GM10248 (cell line): ENCODE measurements around the gene F11R.
"Not testable (repeated sequence)": the region's sequence is repeated elsewhere in the genome, so short reads cannot be mapped to it uniquely, and the experiment has no call there.

Source experiments
- CTCF ChIA-PET: fragments of 300-600 bp; sonication (Branson Sonifier 250); formaldehyde crosslinking; extraction: SDS; loops from one replicate; lab custom pipeline; 2021; ENCODE audit warnings: antibody characterized with exemption; lab: Yijun Ruan, JAX
- POLR2A ChIA-PET: fragments of 350-650 bp; sonication (Branson Sonifier 250); formaldehyde crosslinking; extraction: SDS; loops from one replicate; lab custom pipeline; 2020; ENCODE audit warnings: antibody characterized with exemption; lab: Yijun Ruan, JAX
- DNase-seq: peaks from one replicate; pipeline ENCODE4 v3.0.0; 2012; ENCODE audit errors: extremely low spot score
- CTCF ChIP-seq: IDR thresholded peaks from 2 replicates; pipeline ENCODE4 v1.5.1; 2012; ENCODE audit warnings: mild to moderate bottlenecking, low read depth; ENCODE audit errors: extremely low read depth, missing control alignments, control extremely low read depth

Gene F11R

DNA sequence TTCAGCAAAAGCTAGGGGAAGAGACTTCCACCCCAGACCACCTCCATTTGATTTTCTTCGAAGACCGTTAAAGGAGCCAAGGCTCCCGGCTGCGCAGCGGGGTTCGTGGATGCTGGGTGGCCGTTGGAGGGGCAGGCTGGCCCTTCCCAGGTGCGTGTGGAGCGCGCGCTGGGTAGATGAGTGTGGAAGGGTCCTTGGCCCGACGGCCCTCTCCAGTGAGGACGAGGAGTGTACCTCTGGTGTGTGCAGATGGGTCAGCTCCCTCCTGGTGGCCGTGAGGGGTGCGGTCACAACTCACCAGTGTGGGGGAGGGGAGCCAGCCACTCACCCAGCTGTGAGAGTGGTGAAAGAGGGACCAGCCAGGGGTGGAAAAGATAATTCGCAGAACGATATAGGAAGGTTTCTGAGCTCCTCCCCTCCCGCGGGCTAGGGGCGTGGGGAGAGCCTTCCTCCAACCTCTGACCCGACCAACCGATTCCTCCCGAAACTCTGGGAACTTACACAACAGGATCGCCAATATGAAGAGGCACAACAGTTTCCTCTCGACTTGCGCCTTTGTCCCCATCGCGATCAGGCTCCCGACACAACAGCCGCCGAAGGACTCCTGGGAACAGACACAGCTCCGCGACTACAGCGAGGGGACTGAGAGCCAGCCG lies at the start of gene F11R:
Gene F11R (minus strand): TSS at position 644 of the 656 bp plus-strand sequence. CDS start 79 bp downstream, at position 565.
- CTCF ChIA-PET: interaction anchor here (0.8 to 1.9 kb wide), 11 partner anchors 10 to 114 kb away, joined by 3 to 11 read pairs (median 4); partner anchors contain the start of gene TSTD1
- DNase-seq: peak; percentile 62
- POLR2A ChIA-PET: interaction anchor here (0.5 to 2.3 kb wide), 11 partner anchors 11 to 343 kb away, joined by 3 to 13 read pairs (median 4); partner anchors contain the start of genes TSTD1 and USF1
- no peak for TF ChIP-seq CTCF

DNA sequence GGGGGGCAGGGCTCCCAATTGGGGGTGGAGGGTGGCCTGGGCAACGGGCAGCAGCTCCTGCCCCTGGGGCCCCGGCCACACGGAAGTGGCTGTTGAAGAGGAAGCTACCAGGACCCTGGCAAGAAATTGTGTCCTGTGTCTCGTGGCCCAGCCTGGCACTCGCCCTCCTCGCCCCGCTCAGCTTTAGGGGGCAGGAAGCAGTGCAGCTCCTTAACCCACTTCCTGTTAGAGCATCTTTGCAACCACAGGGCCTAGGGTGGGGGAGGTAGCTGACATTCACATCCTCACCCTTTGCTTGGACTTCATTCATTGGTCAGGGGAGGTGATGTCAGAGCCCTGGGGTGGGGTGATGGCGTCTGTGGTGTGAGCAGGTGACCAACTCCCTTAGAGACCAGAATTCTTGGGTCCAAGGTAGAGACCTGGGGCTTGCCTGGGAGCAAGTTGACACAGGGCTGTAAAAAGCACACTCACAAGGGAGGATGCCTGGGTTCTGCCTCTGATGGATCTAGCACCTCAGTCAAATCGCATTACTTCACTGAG lies 48.8 kb upstream of the F11R start, which contains the start of gene ARHGAP30:
Gene ARHGAP30 (minus strand): TSS at position 161 of the 540 bp plus-strand sequence. CDS start 267 bp downstream, outside the sequence.
- no peak for TF ChIP-seq CTCF
- ChIA-PET CTCF (interaction anchor here (0.8 to 10.8 kb wide), 10 partner anchors 10 to 294 kb away, joined by 3 to 137 read pairs (median 18); partner anchors contain the start of genes KLHDC9, NECTIN4 and USF1), POLR2A (interaction anchor here (0.7 to 1.8 kb wide), 6 partner anchors 23 to 320 kb away, joined by 3 to 6 read pairs (median 4); partner anchors contain the start of genes NIT1, PFDN2, PPOX and USF1)
- peak; percentile 96 for DNase-seq

DNA sequence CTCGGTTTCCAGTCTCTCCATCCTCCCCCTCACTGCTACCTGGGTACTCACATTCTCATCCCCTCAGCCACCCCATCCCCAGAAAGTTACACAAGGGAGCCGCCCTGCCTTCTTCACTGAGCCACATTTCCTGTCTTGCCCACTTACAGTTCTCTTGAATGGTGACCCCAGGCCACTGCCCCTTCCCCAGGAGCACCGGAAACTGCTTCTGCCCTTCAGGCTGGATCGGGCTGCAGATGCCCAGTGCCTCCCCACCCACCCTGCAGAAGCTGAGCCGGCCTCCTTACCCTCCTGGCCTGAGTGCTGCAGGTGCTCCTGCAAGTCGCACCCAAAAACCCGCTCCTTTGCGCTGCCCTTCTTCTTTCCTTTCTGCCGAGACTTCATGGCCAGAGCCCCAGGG lies 48.3 kb upstream of the F11R start:
- ChIA-PET POLR2A (interaction anchor here (1.0 to 1.8 kb wide), 5 partner anchors 22 to 97 kb away, joined by 3 to 5 read pairs (median 4); partner anchors contain the start of genes NIT1, PFDN2, PPOX and USF1), CTCF (interaction anchor here (0.8 to 10.8 kb wide), 14 partner anchors 8 to 293 kb away, joined by 3 to 137 read pairs (median 6); partner anchors contain the start of genes KLHDC9, NECTIN4, NIT1 and PFDN2)
- DNase-seq: no peak
- TF ChIP-seq CTCF: no peak

- peak; percentile 87 for DNase-seq
- POLR2A ChIA-PET: interaction anchor here (0.8 to 1.7 kb wide), 4 partner anchors 21 to 28 kb away, joined by 3 to 4 read pairs (median 3); partner anchors contain the start of gene USF1
- CTCF ChIA-PET: interaction anchor here (0.9 to 10.8 kb wide), 11 partner anchors 8 to 158 kb away, joined by 3 to 137 read pairs (median 6); partner anchors contain the start of genes KLHDC9, NIT1, PFDN2 and USF1
- TF ChIP-seq CTCF: no peak
These were observed 47.6 kb upstream of the F11R start for GRCh38 chr1:161068306-161069234.

GRCh38 chr1:161066694-161067093 lies 45.7 kb upstream of the F11R start:
- no peak for TF ChIP-seq CTCF
- no peak for DNase-seq
- ChIA-PET POLR2A (no interaction called here), CTCF (interaction anchor here (1.4 to 10.8 kb wide), 3 partner anchors 25 to 32 kb away, joined by 4 to 137 read pairs (median 5); partner anchors contain the start of gene KLHDC9)

DNA sequence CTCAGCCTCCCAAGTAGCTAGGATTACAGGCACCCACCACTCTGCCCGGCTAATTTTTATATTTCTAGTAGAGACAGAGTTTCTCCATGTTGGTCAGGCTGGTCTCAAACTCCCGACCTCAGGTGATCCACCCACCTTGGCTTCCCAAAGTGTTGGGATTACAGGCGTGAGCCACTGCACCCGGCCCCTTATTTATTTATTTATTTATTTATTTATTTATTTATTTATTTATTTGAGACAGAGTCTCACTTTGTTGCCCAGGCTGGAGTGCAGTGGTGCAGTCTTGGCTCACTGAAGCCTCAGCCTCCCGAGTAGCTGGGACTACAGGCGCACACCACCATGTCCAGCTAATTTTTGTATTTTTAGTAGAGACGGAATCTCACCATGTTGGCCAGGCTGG lies 44.7 kb upstream of the F11R start:
- CTCF ChIA-PET: interaction anchor here (1.2 to 2.1 kb wide), 5 partner anchors 24 to 100 kb away, joined by 3 to 4 read pairs (median 4); partner anchors contain the start of gene PPOX
- DNase-seq: not testable (repeated sequence)
- POLR2A ChIA-PET: interaction anchor here (1.0 kb wide), 1 partner anchor 19 kb away, joined by 3 read pairs; the partner anchor contains the start of gene USF1

DNA sequence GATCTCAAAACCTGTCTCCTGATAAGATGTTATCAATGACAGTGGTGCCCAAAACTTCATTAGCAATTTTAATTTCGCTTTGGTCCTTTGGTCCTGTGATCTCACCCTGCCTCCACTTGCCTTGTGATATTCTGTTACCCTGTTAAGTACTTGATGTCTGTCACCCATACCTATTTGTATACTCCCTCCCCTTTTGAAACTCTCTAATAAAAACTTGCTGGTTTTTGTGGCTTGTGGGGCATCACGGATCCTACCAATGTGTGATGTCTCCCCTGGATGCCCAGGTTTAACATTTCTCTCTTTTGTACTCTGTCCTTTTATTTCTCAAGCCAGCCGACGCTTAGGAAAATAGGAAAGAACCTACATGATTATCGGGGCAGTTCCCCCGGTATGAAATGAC lies 43.0 kb upstream of the F11R start:
- CTCF ChIA-PET: interaction anchor here (1.7 kb wide), 1 partner anchor 77 kb away, joined by 4 read pairs; no protein-coding TSS in a partner anchor
- DNase-seq, POLR2A ChIA-PET: not testable (repeated sequence)
